Midbrain (tissue), 1 donor: ENCODE data around the gene LRRC28.

Source experiments
- DNase-seq: peaks from one replicate; lab custom pipeline; 2025; lab: John Stamatoyannopoulos, UW

LRRC28 gene

DNA sequence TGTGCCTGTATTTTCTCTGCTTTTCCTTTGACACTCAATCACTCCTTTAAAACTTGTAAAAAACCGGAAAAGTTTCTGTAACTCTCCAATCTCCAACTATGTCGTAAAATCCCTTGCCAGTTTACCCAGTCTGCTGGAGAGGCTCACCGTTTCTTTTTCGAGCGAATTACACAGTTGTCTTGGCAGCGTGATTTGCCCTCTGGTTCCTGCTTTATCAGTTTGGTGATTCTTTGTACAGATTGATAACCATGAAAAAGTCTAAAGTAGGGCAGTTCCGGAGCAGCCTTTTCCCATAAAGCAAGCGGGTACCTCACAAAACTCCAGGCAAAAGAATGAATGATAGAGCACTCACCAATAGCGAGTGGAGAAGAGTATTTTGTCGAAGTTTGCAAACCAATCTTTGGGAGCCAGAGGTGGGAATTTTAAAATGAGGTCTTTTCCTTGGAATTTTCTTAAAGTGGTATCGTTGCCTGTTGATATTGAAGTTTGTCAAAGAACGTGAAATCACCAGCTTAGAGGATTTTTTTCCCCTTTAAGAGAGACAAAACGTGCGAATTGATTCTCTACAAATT is 1.9 kb upstream of the LRRC28 start, which contains the start of gene TTC23:
TTC23 (minus strand) TSS at position 312 of the 572 bp plus-strand sequence. CDS start 20,869 bp downstream, outside the sequence.
- DNase-seq, result peak; percentile 67

DNA sequence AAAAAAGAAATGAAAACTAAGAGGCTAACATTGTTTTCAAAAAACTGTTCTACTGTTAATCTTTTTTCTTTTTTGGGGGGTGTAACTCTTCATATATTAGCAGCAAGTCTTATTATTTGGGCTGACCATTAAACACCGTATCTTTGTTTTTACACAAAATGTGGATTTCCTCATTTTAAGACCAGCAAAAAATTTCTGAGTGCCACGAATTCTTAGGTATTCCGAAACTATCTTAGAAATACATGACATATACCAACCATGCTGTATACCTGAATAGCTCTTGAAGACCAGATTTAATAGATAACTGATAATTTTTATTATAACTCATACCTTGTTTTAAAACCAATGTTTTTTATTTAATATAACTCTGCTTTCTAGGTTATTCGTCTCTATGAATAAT is 1.3 kb upstream of the LRRC28 start:
- no peak for DNase-seq

- peak; percentile 49 for DNase-seq
Observed at GRCh38 chr15:99250494-99250856, 806 bp upstream of the LRRC28 start.

DNA sequence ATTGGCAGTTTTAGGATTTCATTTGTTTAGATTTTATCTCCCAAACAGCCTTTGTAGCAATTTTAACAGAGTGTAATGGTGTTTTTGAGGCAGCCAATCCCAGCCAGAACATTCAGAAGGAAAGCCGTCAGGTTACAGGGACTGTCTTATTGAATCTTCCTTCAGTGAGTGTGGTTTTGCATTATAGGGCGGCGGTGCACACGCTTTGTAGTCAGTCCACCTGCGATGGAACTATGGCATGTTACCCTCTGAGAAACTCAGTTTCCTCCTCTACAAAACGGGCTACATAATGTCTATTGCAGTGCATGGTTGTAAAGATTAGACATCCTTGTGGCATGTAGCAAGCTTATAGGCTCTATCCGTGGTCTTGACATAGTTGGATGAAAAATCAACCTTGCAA is 1.0 kb downstream of the LRRC28 start:
- no peak for DNase-seq

DNA sequence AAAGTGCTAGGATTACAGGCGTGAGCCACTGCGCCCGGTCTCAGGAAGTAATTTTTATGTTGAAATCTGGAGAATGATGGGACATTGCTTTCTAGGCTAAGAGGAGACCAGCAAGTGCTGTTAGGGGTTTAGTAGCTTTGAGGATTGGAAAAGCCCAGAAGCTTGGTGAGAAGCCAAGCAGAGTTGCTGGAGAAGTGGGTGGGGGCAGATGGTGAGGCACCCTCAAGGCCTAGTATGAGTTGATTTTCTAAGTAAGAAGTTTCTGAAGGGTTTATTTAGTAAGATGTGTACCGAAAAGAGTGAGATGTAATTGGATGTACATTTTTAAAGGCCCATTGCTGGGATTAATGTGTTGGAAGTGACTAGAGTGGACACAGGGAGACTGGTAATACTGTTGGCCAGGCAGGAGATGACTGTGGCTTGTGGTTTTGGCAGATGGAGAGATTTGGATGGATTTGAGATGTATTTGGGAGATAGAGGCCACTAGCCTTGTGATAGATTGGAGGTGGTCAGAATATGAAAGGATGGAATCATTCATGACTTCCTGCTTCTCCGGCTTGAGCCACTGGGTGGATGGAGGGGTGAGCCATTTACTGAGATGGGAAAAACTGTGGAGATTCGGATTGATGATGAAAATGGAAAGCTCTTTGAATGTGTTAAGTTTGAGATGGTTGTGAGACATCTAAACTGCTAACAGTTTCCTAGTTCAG is 2.3 kb downstream of the LRRC28 start:
- no peak for DNase-seq

DNA sequence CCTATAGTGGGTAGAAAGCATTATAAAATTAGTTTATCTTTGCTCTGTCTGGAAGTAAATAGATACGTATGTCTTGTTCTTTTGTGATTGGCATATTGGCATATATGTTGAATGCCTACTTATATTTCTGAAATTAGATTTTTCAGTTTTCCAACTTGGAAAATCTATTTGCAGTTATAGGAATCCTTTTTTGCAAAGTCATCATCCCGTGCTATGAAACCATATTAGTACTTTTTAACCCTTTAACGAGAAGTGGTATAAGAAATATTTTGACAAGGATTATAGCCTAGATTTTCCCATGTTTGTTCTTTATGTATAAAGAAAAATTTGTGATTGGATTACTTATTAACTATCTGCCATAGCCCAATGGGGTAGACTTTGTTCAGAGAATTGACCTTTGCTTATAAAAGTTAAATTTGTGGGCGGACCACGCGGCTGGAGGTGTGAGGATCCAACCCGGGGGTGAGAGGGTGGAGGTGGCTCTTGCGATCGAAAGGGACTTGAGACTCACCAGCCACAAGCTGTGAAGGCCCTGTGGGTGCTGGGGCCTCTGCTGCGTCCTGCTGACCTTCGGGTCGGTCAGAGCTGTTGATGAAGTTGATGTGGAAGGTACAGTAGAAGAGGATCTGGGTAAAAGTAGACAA is 5.9 kb downstream of the LRRC28 start:
- DNase-seq, result no peak

GRCh38 chr15:99264125-99264524 is 12.8 kb downstream of the LRRC28 start:
- DNase-seq, result no peak

DNA sequence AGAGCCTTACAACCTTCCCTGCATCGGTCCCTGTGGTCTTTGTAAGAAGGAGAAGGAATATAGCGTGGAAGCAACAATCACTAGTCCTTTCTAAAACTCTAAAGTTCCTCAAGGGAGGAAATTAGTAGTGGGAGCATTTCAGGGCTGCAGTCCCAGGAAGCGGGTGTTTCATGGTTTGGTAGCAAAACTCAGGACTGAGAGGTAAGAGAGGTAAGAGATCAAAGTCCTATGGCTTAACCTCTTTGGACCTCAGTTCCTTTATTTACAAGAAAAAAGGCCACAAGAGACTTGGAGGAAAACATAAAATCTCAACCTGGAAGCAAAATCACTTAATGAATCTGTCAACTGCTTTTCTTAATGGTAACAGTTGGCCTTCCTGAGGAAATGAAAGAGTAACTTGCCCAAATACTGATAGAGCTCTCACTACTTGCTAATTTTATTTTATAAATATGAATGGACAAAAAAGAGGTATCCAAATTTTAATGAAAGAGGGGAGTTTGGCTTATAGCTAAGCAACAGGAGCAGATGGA is 14.3 kb downstream of the LRRC28 start:
- no peak for DNase-seq

DNA sequence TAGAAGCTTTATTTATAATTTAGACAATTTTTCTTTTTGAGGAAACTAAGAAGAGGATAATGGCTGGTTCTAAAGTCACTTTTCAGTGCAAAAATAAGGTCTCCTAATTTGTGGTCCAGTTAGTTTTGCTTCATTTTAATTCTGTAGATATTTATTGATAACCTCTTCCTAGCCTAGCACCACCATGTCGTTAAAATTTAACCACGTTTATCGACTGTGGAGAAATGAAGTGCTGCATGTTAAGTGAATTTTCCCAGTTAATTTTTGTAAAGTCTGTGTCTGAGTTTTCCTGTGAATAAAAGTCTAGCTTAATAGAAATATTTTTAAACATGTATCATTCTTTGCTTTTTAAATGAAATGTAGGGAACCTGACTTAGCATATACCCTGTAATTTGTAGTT is 16.7 kb downstream of the LRRC28 start:
- no peak for DNase-seq

DNA sequence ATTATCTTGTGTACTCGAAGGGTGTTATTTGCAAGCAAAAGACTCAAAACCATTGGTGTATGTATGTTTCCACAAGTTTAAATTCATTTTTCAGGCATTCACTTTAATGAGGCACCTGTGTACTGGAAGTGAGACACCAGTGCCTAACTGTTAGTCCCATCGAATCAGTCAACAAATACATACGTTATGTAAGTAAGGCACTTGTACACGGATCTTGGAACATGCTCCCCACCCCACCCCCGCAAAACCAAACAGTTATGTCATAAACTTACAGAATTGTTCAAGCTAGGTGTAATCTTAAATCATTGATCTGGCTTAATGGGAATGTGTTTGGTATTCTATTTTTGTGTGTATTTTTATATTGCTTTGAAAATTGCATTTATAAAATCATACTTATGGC is 17.1 kb downstream of the LRRC28 start:
- no peak for DNase-seq

DNA sequence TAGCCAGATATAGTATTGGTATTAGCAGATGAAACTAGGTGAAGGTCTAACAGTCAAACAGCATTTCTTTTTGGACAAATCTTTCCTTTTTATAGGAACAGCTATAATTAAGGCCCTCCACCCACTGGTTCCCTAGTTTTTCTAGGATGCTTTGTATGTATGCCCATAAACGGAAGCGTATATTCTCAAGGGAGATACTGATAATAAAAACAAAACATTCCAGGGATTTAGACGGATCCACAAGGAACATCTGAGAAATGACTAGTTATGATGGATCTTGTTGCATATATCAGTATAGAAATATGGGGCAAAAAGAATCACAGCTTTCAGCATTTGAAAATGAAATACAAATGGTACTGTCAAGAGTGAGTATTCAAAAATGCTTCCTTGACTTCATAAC is 22.5 kb downstream of the LRRC28 start:
- no peak for DNase-seq

GRCh38 chr15:99275061-99275460 is 23.8 kb downstream of the LRRC28 start:
- no peak for DNase-seq

DNA sequence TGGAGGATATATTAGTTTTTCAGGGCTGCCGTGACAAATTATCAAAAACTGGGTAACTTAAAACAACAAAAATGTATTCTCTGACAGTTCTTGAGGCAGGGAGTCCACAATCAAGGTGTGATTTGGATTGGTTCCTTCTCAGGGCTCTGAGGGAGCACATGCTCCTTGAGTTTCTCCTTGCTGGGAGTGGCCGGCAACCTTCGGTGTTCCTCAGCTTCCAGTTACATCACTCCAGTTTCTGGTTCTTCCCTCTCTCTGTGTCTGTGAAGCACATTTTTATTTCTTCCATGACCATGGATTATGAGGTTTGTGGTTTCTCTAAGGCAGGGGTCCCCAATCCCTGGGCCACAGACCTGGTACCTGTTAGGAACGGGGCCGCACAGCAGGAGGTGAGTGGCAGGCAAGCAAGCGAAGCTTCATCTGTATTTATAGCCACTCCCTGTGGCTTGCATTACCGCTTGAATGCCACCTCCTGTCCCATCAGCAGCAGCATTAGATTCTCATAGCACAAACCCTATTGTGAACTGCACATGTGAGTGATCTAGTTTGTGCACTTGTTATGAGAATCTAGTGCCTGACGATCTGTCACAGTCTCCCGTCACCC is 24.3 kb downstream of the LRRC28 start:
- no peak for DNase-seq

- no peak for DNase-seq
Observed at GRCh38 chr15:99279290-99279689, 28.0 kb downstream of the LRRC28 start.

DNA sequence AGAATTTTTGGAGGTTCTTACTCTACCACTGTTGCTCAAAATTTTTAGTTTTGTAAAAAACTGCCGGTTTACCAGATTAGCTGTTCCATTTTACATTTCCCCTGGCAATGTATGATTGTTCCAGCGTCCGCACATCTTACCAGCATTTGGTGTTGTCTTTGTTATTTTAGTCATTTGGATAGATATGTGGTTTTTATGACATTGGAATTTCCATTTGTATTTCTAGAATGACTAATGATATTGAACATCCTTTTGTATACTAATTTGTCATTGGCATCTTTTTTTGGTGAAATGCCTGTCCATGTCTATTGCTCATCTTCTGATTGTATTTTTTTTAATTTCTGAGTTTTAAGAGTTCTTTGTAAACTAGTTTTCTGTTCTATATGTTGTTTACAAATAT is 28.5 kb downstream of the LRRC28 start:
- no peak for DNase-seq

- DNase-seq, result no peak
Observed at GRCh38 chr15:99282121-99282520, 30.8 kb downstream of the LRRC28 start.

- DNase-seq, result no peak
Observed at GRCh38 chr15:99282586-99282985, 31.3 kb downstream of the LRRC28 start.

GRCh38 chr15:99283717-99284116 is 32.4 kb downstream of the LRRC28 start:
- no peak for DNase-seq

- no peak for DNase-seq
Observed at GRCh38 chr15:99291643-99292042, 40.4 kb downstream of the LRRC28 start.

DNA sequence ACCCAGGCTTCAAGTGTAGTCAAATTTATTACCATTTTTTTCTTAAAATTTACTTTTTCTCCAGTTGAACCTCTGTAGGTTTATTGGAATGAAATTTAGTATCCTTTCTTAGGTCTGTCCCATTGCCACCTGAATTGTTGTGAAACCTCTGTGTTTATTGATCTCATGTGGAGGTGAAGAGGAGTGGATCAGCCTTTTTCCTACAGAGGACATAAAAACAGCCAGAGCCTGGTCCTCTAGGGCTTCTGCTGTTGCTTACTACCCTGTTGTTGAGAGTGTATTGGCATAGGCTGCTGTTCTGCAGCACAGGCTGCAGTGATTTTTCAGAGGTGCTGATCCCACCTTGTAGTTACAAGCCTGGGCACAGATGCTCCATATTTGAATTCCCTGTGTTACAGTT is 44.6 kb downstream of the LRRC28 start:
- DNase-seq, result no peak

- no peak for DNase-seq
Observed at GRCh38 chr15:99296386-99296785, 45.1 kb downstream of the LRRC28 start.

DNA sequence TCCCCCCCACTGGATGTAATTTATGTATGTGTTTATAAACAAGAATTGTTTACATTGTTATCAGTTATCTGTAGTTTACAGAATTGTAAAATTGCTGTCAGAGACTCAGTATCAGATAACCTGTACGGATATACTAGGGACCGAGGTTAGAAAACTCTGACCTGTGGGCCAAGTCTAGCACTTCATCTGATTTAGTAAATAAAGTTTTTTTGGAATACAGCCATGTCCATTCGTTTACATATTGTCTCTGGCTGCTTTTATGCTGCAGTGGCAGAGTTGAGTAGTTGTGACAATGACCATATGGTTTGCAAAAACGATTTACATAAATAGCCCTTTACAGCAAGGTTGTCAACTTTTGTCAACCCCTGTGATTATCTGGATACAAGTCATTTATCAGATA is 52.6 kb downstream of the LRRC28 start:
- no peak for DNase-seq
